NCI-H1092 treated with DMSO at 0.1 percent for 48 hours (cell line): Measurements from ENCODE around the gene CCDC24.
A peak's percentile ranks its signal among the peaks of the same experiment; 100 is the strongest.

Experiments
- DNase-seq: peaks from one replicate; lab custom pipeline; 2025; lab: John Stamatoyannopoulos, UW

Gene CCDC24

DNA sequence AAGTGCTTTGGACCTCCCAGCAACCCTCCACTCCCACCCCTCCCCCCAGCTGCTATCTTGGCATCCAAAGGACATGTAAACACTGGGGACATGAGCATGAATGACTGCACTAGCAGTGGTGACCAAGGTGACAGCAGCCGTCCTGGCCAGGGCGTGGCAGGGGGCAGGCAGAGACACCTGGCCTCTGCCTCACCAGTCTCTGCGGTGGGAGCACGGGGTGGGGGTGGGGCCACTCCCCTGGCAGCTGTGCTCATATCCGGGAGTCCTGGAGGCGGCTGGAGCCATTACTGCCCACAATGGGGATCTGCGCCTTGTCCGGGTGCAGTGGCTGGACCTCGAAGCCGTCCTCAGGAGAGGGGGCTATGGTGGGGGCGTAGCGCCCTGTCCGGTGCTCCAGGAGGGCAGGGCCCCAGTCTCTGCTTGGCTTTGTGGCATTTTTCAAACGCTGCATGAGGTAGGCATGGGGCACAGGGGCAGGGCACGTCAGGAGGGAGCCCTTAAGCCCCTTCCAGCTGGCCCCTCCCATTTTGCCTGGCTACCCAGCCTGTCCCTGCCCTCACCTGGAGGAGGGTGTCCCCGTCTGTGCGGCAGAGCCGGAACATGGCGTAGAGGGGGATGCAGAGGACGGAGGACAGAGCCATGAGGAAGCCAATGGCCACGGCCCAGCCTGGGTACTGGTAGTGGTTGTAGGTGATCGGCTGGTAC is 6.0 kb downstream of the CCDC24 start:
- DNase-seq, result no peak

DNA sequence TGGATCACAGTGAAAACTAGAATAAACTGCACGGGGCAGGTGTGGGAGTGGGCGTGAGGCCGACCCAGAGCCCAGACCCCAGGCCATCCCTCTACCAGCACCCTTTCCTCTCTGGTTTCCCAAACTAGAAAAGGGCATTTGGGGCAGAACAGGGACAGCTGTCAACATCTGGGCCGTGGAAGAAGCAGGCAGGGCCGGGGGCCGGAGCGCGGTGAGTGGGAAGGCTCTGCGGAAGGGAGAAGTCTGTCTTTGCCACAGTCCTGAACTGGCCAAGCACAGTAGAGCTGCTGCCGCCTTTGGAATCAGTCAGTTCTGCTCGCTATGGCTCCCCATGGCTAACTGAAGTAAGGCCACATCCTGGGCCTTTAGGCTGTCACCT is 6.6 kb downstream of the CCDC24 start:
- DNase-seq, result no peak

DNA sequence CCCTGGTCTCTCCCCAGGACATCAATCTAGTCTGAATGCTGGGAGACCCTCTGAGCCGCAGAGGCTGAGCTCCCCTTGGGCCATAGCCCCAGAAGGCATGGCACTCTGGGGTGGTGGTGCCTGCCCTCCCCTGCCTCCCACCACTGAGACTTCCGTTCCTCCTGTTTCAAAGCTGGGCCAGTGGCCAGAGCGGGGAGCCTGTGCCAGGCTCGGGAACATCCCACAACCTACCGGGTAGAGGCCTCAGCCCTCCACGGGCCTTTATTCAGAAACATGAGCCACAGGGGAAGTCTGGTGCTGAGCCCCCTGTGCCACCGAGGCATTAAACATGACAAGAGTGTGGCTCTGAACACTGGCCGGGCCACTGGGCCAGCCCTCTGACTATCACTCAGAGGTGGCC is 8.1 kb downstream of the CCDC24 start:
- DNase-seq, result no peak

DNA sequence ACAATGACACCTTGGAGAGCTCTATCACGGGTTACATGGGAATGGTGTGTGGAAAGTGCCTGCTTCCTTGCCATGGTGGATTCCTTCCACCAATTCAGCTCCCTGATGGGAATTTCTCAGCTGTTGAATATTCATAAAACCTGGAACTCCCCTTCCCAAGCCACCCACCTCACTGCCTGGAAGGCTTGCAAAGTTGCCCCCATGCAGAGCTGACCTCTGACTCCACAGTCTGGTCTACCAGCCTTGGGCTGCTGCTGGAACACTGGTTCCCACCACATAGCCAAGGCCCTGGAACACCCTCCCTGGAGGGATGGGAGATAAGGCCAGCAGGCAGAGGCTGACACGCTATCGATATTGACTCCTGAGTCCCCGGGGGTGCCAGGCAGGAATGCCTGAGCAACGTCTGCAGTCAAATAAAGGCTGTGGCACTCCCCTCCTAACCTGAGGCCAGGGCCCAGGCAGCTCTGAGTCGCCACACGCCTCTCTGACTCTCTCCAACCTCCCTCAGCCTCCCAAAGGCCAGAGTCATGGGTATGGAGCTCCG is 8.8 kb downstream of the CCDC24 start:
- DNase-seq, result no peak

DNA sequence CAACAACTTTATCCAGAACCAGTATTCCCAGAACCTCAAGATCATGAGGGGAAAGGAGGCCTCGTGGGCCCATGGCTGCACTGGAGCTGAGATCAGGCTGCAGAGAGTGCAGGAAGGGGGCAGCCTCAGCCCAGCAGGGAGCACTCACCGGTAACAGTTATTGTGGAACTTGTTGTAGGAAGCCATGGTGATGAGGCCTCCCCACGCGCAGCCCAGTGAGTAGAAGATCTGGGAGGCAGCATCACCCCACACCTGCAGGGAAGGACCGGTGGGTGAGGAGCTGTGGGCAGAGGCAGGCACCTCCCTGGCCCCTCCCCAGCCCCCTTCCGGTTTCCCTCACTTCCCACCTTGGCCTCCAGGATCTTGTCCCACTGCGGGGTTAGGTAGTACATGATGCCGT is 10.8 kb downstream of the CCDC24 start:
- DNase-seq, result no peak

DNA sequence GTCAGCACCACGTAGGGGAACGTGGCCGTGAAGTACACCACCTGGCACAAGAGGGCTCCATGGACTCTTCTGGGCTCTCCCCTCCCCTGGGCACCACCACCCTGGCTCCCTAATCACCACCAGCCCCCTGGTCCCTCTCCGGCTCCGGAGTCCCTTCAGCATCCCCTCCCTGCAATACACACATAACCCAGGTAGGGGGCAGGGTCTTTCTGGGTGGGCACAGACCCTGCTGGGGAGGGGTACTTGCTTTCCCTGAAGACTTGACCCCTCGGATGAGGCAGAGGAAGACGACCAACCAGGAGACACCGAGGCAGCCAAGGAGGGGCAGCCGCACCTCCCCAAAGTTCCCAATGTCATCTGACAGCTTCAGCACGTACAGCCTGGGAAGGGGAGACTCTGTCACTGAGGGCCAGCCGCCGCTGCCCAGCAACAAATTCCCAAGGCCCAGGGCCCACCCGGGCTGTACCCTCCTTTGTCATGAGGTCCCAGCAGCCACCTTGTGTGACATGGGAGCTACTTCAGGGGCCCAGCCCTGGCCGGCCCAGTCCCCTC is 11.3 kb downstream of the CCDC24 start:
- DNase-seq, result no peak

DNA sequence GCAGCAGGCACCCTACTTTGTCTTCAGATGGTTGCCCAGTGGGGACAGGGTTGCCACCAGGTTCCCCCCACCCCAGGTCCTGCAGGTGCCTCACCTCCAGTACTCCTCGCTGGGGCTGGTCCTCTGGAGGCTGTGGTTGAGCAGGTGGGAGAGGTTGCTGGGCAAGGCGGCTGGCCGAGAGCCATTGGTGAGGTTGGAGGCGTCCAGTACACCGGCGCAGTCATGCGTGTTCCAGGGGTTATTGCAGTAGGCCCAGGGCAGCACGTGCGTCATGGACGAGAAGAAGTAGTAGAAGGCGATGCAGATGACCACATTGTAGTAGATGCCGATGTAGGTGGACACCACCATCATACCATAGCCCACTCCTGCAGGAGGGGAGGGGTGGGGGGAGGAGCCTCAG is 16.9 kb downstream of the CCDC24 start:
- DNase-seq, result no peak

DNA sequence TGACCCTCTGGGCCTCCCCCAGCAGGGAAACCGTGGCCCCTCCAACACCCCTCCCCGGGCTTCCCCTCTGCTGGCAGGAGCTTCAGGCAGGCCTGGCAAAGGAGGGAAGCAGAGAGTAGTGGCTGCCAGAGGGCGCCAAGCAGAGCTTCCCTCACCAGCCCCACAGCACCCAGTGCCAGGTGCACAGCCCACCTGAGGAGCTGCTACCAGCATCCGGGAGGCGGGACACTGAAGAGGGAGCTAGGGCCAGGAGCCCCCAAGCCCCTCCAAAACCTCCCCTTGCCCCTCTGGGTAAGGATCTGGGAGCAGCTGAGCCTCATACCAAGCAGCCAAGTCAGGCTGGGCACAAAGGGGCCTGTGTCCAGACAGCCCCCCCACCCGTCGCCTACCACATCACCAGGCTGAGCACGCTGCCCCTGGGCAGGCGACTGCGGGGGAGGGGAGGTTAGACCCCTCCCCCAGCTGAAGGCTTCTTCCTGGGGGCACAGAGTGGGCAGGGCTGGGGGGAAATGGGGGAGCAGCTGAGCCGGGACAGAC is 19.6 kb downstream of the CCDC24 start:
- DNase-seq, result no peak

DNA sequence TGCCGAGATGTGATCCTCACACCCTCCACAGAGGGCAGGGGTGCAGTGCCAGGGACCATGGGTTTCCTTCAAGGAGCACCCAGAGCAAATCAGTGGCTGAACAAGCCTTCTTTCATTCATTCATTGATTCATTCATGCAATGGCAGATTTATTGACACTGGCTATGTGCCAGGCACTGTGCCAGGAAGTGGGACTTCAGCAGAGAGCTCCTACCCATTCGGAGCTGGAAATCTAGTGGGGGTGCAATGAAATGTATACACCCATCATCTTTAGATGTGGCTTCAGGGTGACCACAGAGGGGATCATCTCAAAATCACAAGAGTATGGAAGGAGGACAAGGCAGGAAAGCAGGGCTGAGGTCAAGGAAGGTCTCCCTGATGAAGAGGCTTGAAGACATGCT is 21.0 kb downstream of the CCDC24 start:
- no peak for DNase-seq

DNA sequence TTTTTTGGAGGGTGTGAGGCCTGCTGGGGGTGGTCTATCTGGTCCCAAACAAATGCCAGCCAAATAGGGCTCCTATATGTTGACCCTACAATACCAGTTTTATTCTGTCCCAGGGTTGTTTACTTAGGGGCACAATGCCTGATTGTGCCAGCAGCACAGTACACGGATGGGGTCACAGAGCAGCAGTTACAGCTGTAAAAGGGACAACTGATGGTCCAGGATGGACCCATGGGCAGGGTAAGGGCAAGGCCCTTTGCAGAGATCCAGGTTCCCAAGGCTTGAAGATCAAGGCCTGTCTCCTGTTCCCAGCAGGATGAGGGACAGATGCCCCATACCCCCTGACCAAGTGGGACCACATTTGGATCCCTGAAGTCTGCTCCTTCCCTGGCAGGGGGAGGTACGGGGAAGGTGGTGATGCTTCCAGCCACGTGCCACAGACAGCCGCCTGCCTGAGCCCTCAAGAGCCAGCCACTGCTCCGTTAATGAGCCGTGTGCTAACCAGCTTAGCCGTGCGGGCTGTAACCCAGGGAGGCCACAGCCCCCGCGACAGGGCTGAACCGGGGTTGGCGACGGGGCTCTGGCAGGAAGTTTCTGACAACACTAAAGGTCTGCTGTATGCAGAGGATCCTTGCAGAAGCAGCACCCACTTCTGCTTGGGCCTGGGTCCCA is 21.7 kb downstream of the CCDC24 start:
- no peak for DNase-seq

DNA sequence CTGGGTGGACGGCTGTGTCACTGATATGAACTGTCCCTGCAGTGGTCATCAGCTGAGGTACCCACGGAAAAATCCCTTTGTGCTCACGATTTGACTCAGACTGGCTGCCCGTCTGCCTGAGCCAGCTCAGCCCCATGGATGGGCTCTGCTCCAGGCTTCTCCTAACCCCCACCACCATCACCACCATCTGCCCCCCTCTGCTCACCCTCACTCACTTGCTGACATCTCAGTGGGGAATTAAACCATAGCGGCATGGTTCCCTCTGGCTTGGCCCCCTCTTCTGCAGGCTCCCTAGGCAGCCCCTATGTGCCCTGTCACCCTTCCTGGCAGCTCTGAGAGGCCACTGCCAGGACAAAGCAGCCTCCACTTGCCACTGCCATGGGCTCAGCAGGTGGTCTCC is 22.6 kb downstream of the CCDC24 start:
- no peak for DNase-seq

DNA sequence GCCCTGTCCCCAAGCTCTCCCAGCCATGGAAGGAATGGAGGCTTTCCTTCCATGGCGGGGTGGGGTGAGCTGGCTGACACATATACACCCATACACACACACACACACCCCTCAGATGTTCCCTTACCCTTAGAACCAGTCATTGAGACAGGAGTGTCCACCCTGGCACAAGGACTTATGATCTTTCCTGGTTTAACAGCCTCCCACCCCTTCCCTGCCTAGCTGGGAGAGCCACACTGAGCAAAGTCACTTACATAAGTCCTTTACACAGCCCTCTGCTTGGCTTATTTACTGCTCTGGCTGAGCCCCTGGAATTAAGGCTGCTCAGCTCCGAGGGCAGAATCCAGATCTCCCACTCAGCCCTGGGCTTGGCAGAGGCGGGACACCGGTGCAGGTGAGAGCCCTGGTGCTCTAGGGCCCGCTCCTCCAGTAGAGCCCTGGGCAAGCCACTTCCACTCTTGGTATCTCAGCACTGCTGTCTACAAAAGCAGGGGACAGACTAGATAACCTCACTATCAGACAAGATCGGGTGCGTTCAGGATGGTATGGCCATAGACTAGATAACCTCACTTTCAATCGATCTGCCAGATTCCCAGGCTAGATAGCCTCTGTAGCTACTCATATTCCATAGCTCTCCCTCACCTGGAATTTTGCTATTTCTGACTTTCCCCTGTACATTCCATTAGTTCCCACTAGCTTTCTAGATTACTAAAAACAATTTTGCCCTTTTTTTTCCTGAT is 23.1 kb downstream of the CCDC24 start:
- DNase-seq, result no peak

DNA sequence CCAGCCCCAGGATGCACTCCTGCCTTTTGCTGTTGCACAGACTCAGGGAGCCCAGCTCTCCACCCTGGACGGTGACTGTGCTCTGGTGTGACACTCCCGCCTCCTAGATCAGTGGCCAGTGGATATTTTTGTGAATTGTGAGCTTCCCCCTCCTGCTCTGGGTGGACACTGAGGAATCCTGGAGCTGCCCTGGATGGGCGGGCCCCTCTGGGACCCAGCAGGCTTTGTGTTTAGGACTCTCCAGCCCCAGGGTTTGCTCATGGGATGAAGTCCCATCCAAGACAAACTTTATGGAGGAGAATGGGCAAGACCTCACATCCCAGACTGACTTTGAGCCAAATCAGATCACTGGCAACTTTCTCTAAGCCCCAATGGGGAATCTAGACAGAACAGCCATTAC is 23.8 kb downstream of the CCDC24 start:
- no peak for DNase-seq

DNA sequence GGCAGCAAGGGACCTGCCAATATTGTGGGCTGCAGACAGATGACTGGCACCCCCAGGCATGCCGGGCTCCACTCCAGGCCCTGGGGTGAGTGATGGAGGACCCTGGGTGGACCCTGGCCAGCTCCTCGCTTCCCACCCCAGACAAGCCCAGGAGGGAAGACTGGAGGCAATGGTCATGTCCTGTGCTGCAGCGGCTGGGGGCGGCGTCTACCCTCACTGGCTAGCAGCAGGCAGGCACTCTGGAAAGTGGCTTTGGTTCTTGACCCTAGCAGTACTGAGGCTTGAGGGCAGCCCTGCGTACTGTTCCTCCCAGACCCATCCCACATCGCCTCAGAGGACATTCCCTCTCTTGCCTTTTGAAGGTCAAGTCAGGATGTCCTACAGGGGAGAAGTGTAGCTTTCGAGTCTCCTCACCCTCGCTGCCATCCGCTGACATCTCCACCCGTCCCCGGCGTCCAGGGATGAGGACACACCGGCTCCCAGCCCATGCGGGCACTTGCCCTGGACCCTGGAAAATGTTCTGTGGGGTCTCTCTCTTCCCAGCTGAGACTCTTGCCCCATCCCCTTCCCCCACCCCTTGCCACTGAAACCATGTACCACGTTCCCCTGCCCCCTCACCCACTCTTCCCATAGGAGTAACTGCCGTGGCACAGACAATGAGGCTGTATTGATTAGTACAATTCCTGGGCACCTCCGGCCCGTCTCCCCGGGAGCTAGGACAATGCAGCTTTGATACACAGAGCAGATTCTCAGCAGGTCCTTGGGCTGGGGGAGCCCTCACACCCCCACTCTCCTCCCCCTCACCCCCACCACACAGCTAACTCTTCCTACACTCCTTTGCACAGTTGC is 24.9 kb downstream of the CCDC24 start:
- DNase-seq, result no peak

DNA sequence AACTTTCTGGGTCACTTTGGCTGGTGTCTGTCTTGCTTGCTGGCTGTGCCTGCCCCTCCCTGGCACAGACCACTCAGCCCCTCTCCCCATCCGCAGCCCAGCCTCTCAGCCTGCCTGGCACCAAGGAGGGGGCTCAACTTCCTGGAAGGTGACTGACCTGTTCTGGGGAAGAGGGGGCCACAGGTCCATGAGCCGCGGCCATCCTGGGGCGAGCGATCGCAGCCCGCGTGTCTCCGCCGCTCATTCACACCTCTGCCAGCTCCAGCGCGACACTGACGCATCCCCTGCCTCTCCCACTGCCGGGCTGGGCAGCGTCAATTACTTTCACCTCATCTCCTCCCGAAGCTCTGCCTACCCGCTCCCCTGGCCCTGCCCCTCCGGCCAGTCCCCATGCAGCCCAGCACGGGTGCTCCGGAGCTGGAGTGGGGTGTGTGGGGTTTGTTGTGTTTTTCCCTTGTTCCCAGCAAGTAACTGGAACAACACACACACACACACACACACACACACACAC is 25.5 kb downstream of the CCDC24 start:
- no peak for DNase-seq

DNA sequence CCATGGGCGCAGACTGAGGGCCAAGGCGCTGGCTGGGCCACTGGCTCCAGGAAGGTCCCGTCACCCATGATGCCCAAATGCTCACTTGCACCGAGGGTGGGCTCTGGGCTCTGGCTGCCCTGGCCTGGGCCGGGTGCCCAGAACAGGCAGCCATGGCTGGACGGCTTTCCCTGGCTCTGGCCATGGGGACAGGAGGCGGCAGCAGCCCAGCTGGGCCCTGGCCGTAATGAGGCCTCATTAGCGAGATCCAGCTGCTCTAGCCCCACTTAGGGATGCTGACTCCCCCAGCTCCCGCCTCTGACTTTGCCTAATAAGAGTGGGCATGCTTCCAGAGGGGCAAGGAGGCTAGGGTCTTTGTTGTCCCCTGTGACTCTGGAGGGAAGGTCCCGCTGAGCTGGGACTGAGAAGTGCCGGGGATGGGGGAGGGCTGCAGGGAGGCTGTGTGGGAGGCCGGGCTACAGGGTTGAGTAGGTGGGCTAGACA is 28.1 kb downstream of the CCDC24 start:
- peak; percentile 38 for DNase-seq

DNA sequence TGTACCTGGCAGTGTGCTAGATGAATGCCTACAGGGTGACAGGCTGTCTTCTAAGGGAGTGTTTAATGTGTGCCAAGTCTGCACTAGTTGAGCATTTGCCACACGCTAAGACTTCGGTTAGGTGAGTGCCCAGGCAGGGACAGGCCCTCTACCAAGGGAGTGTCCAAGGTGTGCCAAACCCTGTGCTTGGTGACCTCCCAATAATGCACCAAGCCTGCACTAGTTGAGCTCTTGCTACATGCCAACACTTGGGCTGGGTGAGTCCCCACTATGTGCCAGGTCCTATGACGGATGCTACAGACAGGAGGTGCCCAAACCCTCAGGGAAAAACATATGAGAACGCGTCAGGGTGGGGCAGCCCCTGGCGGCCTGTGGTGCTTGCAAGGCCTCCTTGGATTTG is 29.1 kb downstream of the CCDC24 start:
- DNase-seq, result no peak

DNA sequence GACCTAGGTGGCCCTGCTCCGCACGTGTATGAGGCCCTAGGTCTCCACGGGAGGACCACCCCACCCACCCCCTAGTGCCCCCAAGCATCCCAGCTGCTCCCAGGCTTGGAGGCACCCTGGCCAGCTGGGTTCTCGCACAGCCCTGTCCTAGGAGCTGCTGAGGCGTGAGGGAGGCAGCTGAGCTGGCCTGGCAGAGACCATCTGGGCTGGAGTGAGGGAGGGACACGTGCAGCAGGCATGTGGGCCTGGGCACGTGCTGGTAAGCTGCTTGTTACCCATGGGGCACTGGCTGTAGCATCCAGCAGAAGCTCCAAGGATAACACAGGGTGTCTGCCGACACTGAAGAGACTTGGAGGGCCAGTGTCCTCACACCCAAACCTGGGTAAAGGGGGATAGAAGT is 29.8 kb downstream of the CCDC24 start:
- no peak for DNase-seq

DNA sequence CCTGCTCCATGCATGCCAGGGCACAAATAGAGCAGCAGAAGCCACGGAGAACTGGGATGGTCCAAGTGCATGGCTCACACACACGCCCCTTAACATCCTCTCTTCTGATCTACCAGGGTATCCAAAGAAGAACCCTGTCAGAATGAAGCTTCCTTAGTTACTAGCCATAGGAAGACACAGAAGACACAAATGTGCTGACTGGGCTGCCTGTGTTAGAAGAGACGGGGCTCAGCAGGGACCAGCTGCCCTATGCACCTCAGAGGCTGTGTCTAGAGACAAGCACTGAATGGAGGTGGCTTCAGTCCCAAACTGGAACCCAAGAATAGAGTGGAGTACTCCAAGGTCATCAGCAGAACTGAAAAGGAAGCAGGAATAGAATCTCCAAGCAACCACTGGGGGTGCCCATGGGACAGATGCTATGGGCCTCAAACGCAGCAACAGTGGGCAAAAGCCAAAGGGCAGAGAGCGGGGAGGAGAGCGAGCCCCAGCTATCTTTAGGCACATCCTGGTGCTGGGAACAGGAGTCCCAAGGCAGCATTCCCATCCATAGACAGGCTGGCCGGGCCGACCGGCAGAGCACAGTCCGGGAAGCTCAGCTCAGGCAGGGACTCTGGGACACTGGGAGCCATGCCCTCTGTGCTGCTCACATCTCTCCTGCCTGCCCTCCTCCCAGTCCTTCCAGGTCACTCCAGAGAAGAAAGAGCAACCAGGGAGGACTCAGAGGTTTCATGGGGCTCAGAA is 30.4 kb downstream of the CCDC24 start:
- DNase-seq, result no peak
